Fibroblast of lung (primary cell): Measurements from ENCODE around the gene ZC3H12D.

ENCODE experiments used
- EZH2 ChIP-seq: IDR thresholded peaks from 2 replicates; pipeline ENCODE4 v1.5.1; 2012; ENCODE audit warnings: low read length, control low read depth, mild to moderate bottlenecking; ENCODE audit errors: missing control alignments
- TF ChIP-seq, protein P1 (sequence below), 2 donors: IDR thresholded peaks in 1 of 2; conservative IDR thresholded peaks in 1 of 2; 1 replicate in 1 of 2; 2 replicates in 1 of 2; pipeline ENCODE4 v1.5.1; 2011 to 2012; ENCODE audit warnings: low read length in 2 of 2, control low read depth in 1 of 2, inconsistent platforms in 1 of 2, low read depth in 1 of 2, mild to moderate bottlenecking in 1 of 2

DNA sequence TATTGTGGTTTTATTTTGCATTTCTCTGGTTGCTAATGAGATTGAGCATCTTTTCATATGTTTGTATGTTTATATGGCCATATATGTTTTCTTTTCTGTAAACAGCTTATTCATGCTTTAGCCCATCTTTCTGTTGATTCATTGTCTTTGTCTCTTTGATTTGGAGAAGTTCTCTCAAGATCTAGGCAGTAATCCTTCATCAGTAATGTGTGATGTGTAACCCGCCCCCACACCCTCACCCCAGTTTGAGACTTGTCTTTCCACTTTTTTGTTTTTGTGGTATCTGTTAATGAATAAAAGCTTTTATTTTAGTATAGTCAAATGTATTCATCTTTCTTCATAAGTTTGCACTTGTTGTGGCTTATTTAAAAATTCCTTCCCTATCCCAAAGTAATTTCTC, 26.0 kb downstream of the ZC3H12D start:
- TF ChIP-seq, protein P1, sequence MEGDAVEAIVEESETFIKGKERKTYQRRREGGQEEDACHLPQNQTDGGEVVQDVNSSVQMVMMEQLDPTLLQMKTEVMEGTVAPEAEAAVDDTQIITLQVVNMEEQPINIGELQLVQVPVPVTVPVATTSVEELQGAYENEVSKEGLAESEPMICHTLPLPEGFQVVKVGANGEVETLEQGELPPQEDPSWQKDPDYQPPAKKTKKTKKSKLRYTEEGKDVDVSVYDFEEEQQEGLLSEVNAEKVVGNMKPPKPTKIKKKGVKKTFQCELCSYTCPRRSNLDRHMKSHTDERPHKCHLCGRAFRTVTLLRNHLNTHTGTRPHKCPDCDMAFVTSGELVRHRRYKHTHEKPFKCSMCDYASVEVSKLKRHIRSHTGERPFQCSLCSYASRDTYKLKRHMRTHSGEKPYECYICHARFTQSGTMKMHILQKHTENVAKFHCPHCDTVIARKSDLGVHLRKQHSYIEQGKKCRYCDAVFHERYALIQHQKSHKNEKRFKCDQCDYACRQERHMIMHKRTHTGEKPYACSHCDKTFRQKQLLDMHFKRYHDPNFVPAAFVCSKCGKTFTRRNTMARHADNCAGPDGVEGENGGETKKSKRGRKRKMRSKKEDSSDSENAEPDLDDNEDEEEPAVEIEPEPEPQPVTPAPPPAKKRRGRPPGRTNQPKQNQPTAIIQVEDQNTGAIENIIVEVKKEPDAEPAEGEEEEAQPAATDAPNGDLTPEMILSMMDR (conservative IDR thresholded peaks at IDR 0.05 in 1 of 2, IDR thresholded peaks at IDR 0.05 in 1 of 2; ENCODE audit: low read depth in 1 of 2, low read length in 2 of 2) = no peak
- TF ChIP-seq EZH2 = no peak
